AG08395 (cell line): Measurements from ENCODE around the gene PTTG1.
"Not testable (repeated sequence)": the region's sequence is repeated elsewhere in the genome, so short reads cannot be mapped to it uniquely, and the experiment has no call there.

Experiments used
- DNase-seq: peaks from one replicate; pipeline ENCODE4 v3.0.0; 2012; ENCODE audit warnings: mixed read lengths, low spot score

Gene PTTG1

DNA sequence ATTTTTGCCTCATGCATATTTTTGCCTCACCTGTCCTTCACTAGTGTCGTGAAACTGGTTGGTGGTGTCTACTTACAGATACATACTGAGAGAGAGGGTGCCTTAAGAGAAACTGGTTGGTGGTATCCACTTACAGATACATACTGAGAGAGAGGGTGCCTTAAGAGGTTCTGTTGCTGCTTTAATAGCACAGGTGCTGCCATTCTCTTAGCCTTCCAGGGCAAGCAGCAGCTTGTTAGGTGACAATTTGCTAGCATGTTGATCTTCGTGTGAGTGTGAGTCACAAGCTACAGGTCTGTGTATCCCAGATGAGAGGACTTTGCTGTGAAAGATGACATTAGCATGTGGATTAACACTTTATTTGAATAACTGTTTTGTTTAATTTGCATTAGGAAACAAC, 1.4 kb downstream of the PTTG1 start:
- DNase-seq: no peak

DNA sequence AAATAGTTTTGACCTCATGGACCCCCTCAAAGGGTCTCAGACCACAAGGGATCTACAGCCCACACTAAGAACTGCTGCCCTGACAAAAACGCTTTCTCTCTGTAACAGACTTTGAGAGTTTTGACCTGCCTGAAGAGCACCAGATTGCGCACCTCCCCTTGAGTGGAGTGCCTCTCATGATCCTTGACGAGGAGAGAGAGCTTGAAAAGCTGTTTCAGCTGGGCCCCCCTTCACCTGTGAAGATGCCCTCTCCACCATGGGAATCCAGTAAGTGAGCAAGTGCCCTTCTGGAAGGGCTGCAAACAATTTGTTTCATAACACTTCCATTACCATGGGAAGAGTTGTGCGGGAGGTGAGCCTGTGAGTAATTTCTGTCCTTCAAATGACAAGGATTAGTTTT, 6.0 kb downstream of the PTTG1 start:
- no peak for DNase-seq

DNA sequence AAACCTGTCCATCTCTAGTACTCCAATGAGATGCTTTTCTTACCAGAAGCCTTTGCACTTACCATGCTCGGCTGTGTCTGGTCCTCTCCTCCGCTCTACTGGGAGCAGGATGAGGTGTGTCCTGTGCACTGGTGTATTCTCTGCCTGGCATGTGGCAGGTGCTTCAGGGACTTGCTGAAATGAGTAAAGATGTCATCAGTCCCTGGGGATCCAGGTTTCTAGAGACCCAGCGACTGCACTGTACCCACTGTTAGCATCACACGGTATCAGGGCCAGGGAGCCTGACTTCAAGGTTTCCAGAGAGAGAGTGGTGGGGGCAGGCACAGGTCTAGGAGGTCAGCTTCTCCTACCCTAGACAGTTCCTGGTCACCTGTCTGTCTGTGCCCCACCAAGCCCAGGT, 10.5 kb downstream of the PTTG1 start:
- DNase-seq: no peak

DNA sequence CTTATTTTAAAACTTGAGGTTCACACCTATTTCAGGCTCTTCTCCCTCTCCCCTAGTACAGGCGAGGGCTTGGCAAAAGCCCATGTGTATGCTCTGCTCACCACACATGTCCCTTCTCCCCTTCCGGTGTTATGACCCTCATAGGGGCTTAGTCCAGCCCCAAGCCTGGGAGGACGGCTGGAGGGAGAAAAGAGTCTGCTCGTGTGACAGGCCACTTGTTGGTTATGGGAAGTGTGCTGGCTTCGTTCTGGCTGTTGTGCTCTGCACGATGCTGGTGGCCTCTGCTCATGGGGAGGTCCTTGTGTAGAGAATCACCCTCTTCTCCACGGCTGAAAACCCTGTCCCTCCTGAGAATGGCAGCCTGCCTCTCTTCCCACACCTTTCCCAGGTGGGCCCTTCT, 11.1 kb downstream of the PTTG1 start:
- no peak for DNase-seq

DNA sequence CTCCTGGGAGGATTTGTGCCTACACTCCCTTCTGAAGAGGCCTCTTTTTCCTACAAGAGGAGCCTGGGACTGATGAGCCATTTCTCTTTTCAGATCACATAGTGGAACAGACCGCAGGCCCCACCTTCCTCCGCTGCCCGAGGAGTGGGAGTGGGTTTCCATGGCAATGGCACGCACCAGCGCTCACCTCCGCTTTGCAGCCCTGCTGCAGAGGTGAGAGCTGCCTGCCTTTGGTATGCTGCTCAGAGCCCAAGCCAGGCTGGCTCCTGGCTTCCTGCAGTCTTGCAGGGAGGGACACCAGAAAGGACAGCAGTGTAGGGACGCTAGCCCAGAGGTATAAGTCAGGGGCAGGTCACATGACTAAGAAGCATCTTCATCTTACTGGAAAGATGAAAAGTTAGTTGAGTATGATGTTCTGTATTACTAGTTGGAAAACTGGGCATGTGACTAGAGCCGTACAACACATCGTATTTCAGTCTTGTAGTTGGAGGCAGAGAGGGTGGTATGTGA, 12.4 kb downstream of the PTTG1 start:
- DNase-seq: no peak

DNA sequence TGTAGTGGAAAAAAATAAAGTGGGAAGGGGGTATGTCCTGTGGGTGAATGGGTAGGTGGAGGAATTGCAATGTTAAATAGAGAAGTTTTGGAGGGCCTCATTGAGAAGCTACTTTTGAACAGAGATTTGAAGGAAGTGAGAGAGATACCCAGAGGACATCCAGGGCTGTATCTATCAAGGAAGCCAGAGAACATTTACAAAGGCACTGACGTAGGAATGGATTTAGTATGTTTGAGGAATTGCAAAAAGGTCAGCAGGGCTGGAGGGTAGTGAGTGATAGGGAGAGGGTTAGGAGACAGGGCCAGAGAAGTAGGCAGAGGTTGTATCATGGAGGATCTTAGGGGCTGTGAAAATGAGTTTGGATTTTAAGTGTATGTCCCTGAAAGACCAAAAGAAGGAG, 13.9 kb downstream of the PTTG1 start:
- DNase-seq: no peak

DNA sequence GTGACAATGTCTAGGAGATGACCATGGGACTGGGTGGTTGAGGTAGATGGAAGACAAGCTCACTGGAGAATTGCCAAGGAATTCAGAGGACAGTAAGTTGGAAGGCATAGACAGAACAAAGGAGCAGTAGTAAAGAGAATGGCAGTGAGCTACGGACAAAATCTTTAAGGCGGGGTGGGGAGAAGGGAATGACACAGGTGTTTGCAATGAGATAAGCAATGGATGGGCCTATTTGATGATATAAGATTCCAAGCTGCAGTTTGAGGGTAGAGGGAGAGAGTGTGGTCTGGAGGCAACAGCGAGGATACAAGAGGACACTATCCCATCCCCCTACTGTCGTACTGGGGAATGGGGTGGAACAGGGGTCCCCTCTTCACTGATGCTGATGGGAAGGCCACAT, 14.4 kb downstream of the PTTG1 start:
- DNase-seq: no peak

DNA sequence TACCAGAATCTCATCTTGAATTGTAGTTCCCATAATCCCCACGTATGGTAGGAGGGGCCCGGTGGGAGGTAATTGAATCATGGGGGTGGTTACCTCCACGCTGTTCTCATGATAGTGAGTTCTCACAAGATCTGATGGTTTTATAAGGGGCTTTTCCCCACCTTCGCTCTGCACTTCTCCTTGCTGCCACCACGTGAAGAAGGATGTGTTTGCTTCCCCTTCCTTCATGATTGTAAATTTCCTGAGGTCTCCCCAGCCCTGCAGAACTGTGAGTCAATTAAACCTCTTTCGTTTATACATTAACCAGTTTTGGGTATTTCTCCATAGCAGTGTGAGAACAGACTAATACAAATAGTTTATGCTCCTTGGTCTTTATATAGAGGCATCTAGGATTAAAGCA, 15.0 kb downstream of the PTTG1 start:
- DNase-seq: not testable (repeated sequence)

DNA sequence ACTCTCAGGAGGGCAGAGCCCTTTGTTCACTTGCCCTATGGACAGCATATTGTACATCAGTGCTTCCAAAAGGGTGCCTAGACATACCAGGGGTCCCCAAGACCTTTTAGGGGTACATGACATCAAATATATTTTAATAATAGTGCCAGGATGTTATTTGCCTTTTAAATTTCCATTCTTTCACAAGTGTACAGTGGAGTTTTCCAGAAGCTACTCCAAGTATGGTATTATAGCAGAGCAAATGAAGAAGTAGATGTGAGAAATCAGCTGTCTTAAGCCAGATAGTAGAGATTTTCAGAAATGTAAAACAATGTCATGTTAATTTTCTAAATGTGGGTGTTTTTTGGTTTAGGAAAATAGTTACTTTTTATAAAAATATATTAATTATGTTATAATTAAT, 15.6 kb downstream of the PTTG1 start:
- no peak for DNase-seq

DNA sequence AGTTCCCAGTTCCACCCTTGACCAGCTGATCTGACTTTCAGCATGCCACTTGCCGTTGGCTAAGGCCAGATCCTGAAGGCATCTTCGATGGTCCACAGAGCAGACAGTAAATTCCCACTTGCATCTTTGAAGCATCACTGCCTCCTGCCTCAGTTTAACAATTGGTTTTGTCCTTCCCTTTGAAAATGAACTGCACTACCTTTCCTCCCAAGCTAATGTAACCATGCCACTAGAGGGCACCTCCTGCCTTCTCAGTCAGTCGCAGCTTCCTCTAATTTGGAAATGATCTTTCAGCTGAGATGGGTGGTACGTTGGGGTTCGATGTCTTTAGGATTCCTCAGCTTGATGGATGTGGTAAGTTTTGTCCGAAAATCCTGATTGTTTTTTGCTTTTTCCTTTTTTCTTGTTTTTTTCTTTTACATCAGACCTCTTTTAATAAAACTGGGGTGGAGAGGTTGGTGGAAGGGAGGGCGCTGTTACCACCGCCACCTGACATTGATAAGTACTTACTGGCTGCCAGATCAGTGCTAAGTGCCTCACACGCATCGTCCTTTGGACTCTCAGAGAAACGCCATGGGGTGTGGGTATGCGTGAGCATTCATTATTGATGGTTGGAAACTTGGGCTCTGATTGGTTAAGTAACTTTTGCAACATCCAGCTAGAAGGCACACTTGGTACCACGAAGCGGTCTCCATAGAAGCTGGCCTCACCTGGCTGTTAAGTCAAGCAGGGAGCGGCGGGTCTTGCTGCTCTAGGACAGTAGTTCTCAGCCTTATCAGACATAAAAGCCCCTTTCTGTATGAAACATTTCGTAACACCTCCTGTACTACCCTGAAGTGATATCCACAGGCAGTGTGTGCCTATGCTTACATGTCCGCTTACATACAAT, 16.9 kb downstream of the PTTG1 start:
- peak; percentile 77 for DNase-seq

DNA sequence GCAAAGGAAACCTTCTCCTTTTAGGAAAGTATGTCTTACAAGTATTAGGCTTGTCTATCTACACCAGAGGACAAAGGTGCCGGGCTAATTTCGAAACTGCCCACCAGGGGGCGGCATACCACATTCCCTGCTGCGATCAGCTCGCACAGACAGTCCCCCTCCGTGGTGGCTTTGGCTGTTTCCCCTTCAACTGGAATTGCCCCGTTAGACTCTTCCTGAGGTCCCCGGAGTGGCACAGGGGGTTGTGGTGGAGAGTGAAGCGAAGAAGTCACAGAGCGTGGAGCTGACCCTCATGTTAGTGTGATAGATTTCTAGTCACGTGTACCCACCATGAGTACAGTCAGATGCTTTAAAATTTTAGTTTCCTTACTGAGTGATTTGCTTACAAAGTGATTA, 17.5 kb downstream of the PTTG1 start:
- peak; percentile 89 for DNase-seq

DNA sequence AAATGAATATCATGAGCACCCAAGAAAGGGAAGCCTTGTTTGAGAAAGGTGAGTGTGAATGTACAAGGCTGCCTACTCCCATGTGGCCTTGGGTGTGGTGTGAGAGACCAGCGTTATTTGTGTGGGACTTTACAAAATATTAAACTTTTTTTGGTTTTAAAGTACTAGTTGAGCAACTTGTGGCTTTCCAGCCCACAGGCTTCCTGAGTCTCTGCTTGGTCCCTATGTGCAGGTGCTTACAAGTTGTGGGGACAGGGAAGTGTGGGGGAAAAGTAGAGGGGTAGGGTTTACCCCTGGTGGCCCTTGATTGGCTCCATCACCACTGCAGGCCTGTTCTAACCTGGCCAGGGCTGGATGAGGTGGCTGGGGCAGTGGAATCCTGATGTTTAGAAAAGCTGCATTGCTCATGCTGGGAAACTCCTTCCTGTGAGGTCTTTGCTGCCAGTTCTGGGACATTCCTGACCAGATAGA, 19.7 kb downstream of the PTTG1 start:
- DNase-seq: no peak

DNA sequence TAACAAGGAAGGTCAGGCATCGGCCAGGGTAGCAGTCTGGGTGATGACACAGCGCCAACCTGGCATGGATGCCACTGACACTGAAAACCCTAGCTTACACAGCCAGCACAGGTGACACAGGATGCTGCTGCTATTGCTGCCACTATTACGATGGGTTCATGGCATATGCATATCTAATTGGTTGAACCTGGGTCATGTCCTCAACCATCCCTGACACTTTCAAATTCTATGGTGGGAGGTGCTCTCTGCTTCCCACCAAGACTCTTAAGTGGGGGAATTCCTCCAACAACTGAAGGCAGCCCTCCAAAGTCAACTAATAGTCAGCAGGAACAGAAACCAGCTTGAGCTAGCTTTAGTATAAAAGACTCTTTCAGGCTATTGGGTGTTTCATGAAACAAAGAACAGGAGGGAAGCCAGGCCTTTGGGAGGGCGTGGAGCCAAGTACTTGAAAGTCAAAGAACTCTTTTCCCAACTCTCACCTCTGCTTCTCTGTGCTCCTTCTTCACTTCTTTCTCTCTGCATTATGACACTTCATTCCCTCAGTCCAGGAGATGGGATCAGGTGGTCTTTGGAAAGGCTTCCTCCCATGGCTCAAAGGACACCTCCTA, 21.3 kb downstream of the PTTG1 start:
- DNase-seq: no peak

DNA sequence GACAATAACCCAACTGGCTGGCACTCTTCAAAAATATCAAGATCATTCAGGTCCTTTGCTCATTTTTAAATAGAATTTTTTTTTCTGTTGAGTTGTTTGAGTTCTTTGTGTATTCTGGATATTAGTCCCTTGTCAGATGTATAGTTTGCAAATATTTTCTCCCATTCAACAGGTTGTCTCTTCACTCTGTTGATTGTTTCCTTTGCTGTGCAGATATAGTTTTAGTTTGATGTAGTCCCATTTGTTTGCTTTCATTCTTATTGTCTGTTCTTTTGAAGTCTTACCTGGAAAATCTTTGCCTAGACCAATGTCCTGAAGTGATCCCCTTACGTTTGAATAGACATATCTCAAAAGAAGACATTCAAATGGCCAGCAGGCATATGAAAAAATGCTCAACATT, 22.8 kb downstream of the PTTG1 start:
- DNase-seq: no peak

DNA sequence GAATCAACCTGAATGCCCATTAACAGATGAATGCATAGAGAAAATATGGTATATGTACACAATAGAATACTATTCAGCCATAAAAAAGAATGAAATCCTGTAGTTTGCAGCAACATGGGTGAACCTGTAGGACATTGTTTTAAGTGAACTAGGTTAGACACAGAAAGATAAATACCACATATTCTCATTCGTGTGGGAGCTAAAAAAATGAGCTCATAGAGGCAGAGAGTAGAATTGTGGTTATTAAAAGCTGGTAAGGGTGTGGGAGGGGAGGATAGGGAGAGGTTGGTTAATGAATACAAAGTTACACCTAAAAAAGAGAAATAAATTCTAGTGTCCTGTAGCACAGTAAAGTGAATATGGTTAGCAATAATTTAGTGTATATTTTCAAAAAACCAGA, 23.5 kb downstream of the PTTG1 start:
- no peak for DNase-seq

DNA sequence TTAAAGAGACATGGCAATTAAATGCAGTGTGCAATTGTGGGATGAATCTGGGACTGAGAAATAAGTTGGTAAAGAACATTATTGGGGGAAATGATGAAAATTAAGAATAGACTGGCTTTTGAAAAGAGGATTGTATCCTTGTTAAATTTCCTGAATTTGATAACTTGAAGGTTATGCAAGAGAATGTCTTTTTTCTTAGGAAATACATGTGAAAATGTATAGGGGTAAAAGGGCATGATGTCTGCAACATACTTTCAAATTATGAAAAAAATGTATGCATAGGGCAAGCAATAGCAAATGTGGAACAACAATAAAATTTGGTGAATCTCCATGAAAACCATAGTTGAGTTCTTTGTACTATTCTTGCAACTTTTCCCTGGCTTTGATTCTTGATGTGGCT, 24.1 kb downstream of the PTTG1 start:
- DNase-seq: no peak

DNA sequence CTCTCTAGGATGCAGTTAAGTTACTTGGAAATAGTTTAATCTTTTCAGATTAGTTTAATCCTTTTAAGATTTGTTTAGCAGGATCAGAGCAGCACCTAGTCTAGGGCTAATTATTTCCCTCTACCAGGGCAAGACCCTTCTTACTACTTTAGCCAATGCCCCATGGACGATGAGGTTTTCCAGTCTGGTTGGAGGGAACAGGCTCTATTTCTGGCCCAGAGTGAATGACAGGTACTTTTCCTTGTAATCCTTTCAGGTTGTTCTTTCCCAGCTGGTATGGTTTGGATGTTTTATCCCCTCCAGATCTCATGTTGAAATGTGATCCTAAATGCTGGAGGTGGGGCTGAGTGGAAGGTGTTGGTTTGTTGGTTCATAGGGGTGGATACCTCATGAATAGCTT, 27.2 kb downstream of the PTTG1 start:
- no peak for DNase-seq

DNA sequence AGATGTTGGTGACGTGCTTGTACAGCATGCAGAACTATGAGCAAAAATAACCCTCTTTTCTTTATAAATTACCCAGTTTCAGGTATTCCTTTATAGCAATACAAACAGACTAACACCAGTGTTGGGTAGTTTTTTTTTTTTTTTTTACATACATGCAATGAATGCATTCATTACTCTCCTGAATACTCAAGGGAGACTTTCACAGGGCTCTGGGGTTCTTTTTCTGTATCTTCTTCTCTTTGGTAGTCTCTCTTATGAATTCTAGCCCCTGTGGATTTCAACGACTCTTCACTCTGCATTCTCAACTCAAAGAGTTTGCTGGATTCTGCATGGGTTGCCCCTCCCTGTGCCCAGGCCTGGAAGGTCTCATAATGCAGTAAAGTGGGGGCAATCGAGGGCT, 27.8 kb downstream of the PTTG1 start:
- DNase-seq: no peak

DNA sequence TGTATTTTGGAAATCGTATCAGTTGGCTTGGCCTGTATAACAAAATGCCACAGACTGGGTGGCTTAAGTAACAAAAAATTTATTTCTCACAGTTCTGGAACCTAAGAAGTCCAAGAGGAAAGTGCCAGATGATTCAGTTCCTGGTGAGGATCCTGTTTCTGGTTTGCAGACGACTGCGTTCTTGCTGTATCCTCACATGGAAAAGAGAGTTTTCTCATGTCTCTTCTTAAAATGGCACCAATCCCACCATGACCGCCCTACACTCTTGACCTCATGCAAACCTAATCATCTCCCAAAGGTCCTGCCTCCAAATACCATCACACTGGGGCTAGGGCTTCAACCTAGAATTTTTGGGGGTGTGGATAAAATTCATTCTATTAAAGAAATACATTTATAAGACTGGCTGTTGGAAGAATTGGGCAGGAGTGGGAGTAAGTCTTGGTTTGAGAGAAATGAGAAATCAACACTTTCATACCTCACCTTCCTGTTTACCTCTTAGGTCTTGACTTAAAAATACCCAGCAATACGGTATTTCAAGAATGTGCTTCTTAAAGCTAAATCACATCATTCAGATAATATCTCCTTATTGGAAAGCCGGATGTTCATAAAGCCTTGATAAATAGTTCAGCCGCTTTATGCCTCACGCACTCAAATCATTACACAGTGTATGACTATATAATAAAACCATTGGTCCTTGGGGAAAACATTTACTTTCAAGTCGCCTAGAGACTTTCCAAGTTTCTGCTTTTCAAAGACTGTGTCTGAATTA, 28.7 kb downstream of the PTTG1 start:
- DNase-seq: no peak

DNA sequence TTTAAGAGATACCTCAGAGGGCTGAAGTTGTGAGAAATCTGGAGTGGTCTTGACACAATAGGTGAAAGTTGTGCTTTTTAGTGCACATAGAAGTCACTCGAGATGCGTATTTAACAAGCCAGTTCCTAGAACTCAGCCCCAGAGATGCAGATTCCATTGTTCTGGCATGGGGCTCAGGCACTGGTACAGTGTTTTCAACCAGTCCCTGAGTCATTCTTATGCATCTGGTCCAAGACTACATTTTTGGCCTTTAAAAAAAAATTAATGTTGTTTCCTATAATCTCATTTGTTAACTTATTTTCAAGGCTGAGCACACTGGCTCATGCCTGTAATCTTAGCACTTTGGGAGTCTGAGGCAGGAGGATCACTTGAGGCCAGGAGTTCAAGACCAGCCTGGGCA, 29.6 kb downstream of the PTTG1 start:
- DNase-seq: no peak

DNA sequence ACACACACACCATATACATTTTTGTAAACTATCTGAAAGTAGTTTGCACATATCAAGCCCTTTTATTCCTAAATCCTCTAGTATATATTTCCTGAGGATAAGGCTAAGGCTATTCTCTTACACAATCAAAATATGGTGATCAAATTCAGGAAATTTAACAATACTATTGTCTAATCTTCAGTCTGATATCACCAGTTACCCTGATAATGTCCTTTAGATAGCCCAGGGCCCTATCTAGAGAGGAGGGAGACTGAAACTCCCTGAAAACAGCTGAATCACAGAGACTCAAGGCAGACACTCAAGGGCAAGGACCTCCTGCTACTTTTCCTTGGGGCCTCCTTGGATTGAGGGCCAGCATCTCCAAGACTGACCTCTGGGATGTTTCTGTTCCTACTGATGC, 30.4 kb downstream of the PTTG1 start:
- DNase-seq: no peak

DNA sequence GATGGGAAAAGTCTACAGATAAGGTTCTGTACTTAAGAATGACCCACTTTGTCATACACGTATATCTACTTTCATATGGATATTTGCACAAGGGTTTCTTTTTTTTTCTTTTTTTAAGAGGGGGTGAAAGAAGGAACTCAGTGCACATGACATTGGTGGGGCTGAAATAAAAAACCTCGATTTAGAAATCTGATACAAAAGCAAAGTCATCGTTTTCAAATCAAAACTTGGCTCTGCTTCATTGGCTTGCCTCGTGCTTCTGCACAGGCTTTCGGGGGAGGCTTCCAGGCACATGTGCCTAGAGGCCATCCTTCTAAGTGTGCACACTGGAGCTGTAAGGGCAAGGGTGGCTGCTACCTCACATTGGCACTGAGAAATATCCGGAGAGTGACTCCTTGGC, 31.1 kb downstream of the PTTG1 start:
- DNase-seq: no peak

DNA sequence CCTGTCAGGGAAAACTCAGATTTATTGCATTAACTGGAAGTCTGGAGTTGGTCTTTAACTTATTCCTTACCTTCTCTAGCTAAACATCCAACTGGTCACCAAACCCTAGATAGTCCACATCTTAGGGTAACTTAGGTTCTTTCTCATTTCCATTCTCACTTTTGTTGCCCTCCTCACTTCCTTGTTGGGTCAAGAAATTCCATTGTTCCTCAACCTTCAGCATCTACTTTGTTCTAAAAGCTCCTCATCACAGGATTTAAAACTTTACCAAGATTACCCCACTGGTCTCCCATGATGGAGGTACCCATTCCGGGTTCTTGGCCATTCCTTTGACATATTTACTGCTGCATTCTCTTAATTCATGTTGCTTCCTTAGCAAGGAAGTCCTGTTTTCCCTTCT, 32.1 kb downstream of the PTTG1 start:
- no peak for DNase-seq
